DND-41 (cell line): Measurements from ENCODE around the gene DPYD.

Experiments
- EZH2 ChIP-seq: IDR thresholded peaks from 3 replicates; pipeline ENCODE4 v1.6.1; 2012; ENCODE audit warnings: borderline replicate concordance, low read depth, mild to moderate bottlenecking, moderate library complexity, low read length, inconsistent platforms; ENCODE audit not compliant: severe bottlenecking
- TF ChIP-seq, protein P1 (sequence below): IDR thresholded peaks from 2 replicates; pipeline ENCODE4 v1.5.1; 2012; ENCODE audit warnings: borderline replicate concordance, low read length, moderate library complexity, mild to moderate bottlenecking; ENCODE audit not compliant: poor library complexity, severe bottlenecking; ENCODE audit errors: extremely low read depth

- TF ChIP-seq, protein P1, sequence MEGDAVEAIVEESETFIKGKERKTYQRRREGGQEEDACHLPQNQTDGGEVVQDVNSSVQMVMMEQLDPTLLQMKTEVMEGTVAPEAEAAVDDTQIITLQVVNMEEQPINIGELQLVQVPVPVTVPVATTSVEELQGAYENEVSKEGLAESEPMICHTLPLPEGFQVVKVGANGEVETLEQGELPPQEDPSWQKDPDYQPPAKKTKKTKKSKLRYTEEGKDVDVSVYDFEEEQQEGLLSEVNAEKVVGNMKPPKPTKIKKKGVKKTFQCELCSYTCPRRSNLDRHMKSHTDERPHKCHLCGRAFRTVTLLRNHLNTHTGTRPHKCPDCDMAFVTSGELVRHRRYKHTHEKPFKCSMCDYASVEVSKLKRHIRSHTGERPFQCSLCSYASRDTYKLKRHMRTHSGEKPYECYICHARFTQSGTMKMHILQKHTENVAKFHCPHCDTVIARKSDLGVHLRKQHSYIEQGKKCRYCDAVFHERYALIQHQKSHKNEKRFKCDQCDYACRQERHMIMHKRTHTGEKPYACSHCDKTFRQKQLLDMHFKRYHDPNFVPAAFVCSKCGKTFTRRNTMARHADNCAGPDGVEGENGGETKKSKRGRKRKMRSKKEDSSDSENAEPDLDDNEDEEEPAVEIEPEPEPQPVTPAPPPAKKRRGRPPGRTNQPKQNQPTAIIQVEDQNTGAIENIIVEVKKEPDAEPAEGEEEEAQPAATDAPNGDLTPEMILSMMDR, result no peak
- no peak for TF ChIP-seq EZH2
Observed at GRCh38 chr1:97212671-97213070, 708.2 kb downstream of the DPYD start.
